Activated naive CD8-positive, alpha-beta T cell treated with anti-CD3 and anti-CD28 coated beads, Interleukin-2, amount 50 U/mL, for 24 hours (primary cell): ENCODE data around the gene KMT5B.
A peak's percentile ranks its signal among the peaks of the same experiment; 100 is the strongest.

Source experiments
- ATAC-seq: fragments of 150-1000 bp; cut with Tn5 transposase; one replicate; pipeline ENCODE4 v1.10.0; 2021
- DNase-seq: peaks from one replicate; pipeline ENCODE4 v3.0.0; 2021
- H3K27ac Mint-ChIP-seq: one replicate; pipeline ENCODE4 v1.8.0; 2021; ENCODE audit warnings: mild to moderate bottlenecking, mixed read lengths
- H3K27me3 Mint-ChIP-seq: one replicate; pipeline ENCODE4 v1.8.0; 2021; ENCODE audit warnings: mixed read lengths
- H3K36me3 Mint-ChIP-seq: one replicate; pipeline ENCODE4 v1.8.0; 2021; ENCODE audit warnings: low read depth, mixed read lengths
- H3K4me1 Mint-ChIP-seq: one replicate; pipeline ENCODE4 v1.8.0; 2021; ENCODE audit warnings: mixed read lengths
- H3K4me3 Mint-ChIP-seq: one replicate; pipeline ENCODE4 v1.8.0; 2021; ENCODE audit warnings: mild to moderate bottlenecking, moderate library complexity, mixed read lengths
- H3K9me3 Mint-ChIP-seq: one replicate; pipeline ENCODE4 v1.8.0; 2021; ENCODE audit warnings: mixed read lengths

The KMT5B gene

DNA sequence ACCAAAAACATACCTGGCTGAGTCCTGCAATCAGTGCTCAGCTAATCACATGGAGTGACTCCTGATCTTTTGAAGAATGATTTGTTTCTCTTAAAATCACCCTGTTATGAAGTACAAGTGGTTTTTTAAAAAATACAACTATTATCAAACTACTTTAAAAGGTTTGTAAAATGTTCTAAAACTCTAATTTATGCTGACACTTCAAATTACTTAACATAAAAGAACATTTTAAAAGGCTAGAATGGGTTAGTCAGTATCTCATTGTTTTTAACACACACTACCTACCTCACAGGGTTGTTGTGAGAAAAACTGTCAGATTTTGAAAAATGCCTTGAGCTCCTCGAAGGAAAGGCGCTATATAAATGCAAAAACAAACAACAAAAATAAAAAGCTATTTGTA lies 33.2 kb downstream of the KMT5B start:
- Mint-ChIP-seq H3K27ac (no peak overlapping the region), H3K9me3 (no peaks in the 10 kb centered on the region), H3K36me3 (peaks cover 11% of the 10 kb centered on the region), H3K4me1 (peaks cover 3% of the 10 kb centered on the region), H3K27me3 (no peaks in the 10 kb centered on the region), H3K4me3 (no peak overlapping the region)
- ATAC-seq: no peak
- DNase-seq: no peak

DNA sequence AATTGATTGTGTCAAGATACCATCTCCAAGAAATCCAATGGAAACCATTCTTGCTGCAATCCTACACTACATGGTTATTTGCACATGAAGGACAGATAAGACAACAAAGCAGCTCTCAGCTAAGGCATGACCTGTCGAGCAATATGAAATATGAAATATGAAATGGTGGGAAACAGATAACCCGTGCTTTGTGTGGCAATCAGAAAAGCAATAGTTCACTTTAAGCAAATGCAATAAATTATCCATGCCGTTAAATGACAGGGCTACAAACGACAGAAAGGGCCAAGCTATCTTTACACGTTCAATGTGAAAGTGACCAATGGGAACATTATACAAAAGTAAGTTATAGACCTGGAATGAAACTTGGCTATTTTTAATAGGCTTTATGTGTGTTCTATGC lies 35.2 kb downstream of the KMT5B start:
- no peaks in the 10 kb centered on the region for H3K27me3 Mint-ChIP-seq
- no peak overlapping the region for H3K27ac Mint-ChIP-seq
- H3K36me3 Mint-ChIP-seq: peaks cover 7% of the 10 kb centered on the region
- peaks cover under 1% of the 10 kb centered on the region for H3K4me1 Mint-ChIP-seq
- no peak overlapping the region for H3K4me3 Mint-ChIP-seq
- no peak for ATAC-seq
- no peaks in the 10 kb centered on the region for H3K9me3 Mint-ChIP-seq
- no peak for DNase-seq

DNA sequence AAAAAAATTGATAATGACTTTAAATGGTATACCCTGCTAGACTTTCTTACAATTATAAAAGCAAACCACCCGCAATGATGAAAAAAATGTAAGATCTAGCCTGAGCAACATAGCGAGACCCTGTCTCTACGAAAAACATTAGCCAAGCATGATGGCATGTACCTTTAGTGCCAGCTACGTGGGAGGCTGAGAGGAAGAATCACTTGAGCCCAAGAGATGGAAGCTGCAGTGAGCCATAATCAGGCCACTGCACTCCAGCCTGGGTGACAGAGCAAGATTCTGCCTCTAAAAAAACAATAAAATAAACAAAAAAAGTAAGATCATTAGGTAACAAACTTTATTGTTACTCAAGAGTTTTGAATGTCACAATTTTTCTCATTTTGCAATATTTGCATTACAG lies 39.2 kb downstream of the KMT5B start:
- Mint-ChIP-seq H3K27me3 (no peaks in the 10 kb centered on the region), H3K36me3 (peaks cover 10% of the 10 kb centered on the region), H3K9me3 (no peaks in the 10 kb centered on the region), H3K4me1 (no peaks in the 10 kb centered on the region), H3K4me3 (no peak overlapping the region), H3K27ac (no peak overlapping the region)
- ATAC-seq (no peak), DNase-seq (no peak)

DNA sequence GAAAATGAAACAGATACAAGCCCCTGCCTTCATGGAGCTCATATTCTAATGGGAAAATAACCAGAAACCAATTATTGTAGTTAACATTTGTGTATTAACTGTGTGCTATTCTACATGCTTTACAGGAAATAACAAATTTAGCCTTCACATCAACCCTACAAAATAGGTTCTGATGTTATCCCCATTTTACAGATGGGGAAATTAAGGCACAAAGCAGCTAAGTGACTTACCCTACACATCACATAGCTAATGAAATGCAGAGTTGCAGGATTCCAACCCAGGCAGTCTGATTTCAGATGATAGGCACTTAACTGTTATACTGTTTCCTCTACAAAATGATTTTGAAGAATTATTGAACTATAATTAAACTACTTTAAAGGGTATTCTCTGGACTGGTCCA lies 43.7 kb downstream of the KMT5B start:
- H3K36me3 Mint-ChIP-seq: peaks cover 14% of the 10 kb centered on the region
- ATAC-seq (no peak), DNase-seq (no peak)
- H3K27ac Mint-ChIP-seq: no peak overlapping the region
- H3K4me3 Mint-ChIP-seq: no peak overlapping the region
- H3K27me3 Mint-ChIP-seq: no peaks in the 10 kb centered on the region
- no peaks in the 10 kb centered on the region for H3K4me1 Mint-ChIP-seq
- no peaks in the 10 kb centered on the region for H3K9me3 Mint-ChIP-seq

DNA sequence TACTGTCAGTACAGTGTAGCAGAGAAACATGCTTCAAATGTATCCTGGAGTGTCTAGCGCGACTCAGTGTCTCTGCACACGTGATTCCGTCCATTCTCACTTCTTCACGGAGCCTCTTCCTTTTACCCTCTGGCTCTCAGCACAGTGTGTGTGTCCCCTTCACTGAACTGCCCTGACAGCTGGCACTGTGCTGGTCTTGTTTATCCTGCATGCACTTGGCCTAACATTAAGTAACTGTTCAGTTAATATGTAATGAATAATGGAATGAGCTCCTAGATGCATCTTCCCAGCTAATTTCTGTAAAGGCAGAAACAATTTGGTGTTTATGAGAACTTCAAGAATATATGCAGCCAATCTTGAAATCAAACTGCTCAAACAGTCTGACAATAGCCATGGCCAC lies 44.4 kb downstream of the KMT5B start:
- Mint-ChIP-seq H3K4me3 (no peak overlapping the region), H3K36me3 (peaks cover 12% of the 10 kb centered on the region), H3K9me3 (no peaks in the 10 kb centered on the region), H3K27ac (no peak overlapping the region), H3K27me3 (no peaks in the 10 kb centered on the region), H3K4me1 (no peaks in the 10 kb centered on the region)
- no peak for ATAC-seq
- no peak for DNase-seq

DNA sequence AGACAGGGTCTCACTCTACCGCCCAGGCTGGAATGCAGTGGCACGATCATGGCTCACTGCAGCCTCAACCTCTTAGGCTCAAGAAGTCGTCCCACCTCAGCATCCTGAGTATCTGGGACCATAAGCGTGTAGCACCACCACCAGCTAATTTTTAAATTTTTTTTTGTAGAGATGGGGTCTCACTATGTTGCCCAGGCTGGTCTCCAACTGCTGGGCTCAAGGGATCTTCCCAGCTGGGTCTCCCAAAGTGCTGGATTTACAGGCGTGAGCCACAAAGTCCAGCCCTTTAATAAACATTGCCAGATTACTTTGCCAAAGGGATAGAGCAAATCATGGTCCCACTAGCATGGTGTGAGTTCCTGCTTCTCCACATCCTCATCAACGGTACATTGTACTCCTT lies 45.6 kb downstream of the KMT5B start:
- H3K9me3 Mint-ChIP-seq: no peaks in the 10 kb centered on the region
- H3K4me1 Mint-ChIP-seq: no peaks in the 10 kb centered on the region
- H3K27me3 Mint-ChIP-seq: no peaks in the 10 kb centered on the region
- ATAC-seq (no peak), DNase-seq (no peak)
- no peak overlapping the region for H3K4me3 Mint-ChIP-seq
- H3K36me3 Mint-ChIP-seq: peaks cover 12% of the 10 kb centered on the region
- H3K27ac Mint-ChIP-seq: no peak overlapping the region

DNA sequence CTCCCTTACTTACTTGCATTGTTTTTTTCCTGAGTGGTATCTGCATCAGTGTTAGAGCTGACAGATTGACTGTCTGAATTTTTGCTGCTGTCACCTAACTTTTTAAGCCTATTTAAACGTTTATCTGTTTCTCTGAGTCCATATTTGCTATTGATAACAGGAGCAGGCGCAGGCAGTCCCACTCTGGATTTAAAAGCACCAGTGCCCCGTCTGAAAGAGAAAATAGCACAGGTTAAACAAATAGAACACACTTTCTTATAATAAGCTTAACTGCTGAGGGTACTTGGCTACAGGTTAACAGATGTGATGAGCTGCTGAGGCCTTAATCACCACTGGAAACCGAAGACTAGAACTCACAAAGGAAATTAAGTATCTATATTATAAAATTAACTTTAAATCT lies 46.1 kb downstream of the KMT5B start:
- H3K36me3 Mint-ChIP-seq: peaks cover 12% of the 10 kb centered on the region
- no peaks in the 10 kb centered on the region for H3K27me3 Mint-ChIP-seq
- no peaks in the 10 kb centered on the region for H3K4me1 Mint-ChIP-seq
- no peak for ATAC-seq
- no peak overlapping the region for H3K27ac Mint-ChIP-seq
- no peaks in the 10 kb centered on the region for H3K9me3 Mint-ChIP-seq
- no peak for DNase-seq
- H3K4me3 Mint-ChIP-seq: no peak overlapping the region

DNA sequence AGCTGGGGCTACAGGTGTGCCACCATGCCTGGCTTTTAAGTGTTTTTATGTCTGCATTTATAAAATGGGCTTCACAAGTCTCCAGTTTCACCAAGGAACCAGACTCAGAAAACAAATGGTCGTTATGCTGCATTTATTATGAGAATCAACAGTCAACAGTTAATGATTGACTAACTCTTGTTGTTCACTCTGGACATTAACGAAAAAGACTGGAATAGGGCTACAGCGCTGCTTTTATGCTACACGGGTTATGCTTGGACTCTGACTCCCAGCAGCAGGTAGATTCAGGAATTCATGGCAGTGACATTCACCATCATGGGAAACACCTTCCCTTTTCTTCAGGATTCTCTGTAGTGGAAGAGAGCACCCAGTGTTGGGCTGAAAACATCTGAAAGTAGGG lies 47.5 kb downstream of the KMT5B start:
- Mint-ChIP-seq H3K27ac (no peak overlapping the region), H3K9me3 (no peaks in the 10 kb centered on the region), H3K27me3 (no peaks in the 10 kb centered on the region), H3K36me3 (peaks cover 12% of the 10 kb centered on the region), H3K4me1 (no peaks in the 10 kb centered on the region), H3K4me3 (no peak overlapping the region)
- no peak for DNase-seq
- ATAC-seq: no peak

DNA sequence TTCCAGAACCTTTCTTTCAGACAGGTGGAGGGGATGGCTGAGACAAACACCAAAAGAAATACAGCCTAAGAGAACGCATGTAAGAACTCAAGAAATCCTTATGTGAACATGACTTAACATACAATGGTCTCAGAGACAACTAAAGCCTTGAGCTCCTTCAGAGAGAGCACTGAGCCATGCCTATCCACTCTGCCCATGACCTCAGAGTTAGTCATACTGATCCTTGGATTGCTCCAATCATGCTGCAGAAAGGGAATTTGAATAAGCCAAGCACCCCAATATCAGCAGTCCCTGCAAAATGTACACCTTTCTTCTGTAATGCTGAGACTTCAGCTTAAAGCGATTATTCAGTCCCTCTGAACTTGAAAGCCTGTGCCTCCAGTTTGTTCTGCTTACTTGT lies 48.7 kb downstream of the KMT5B start:
- Mint-ChIP-seq H3K27ac (no peak overlapping the region), H3K4me3 (no peak overlapping the region), H3K36me3 (peaks cover 9% of the 10 kb centered on the region), H3K9me3 (no peaks in the 10 kb centered on the region), H3K4me1 (no peaks in the 10 kb centered on the region), H3K27me3 (no peaks in the 10 kb centered on the region)
- no peak for DNase-seq
- no peak for ATAC-seq

DNA sequence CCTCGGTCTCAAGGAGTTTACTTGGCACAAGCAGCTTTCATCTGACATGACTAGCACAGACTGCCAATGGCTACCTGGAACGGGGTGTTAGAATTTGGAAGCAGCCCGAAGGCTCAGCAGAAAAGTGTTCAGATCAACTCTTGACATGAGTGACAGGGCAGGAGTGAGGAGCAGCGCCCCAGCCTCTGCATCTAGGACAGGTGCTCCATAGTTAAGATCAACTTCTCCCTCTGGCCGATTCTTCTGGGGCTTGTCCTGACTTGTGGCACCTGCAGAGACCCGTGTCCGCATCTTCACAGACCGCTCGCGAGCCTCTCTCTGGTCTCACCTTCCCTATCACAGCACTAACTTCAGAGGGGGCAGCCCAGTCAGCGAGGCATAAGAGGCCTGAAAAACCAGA lies 49.4 kb downstream of the KMT5B start:
- no peak overlapping the region for H3K27ac Mint-ChIP-seq
- ATAC-seq: no peak
- H3K4me1 Mint-ChIP-seq: no peaks in the 10 kb centered on the region
- no peaks in the 10 kb centered on the region for H3K27me3 Mint-ChIP-seq
- H3K36me3 Mint-ChIP-seq: peaks cover 7% of the 10 kb centered on the region
- DNase-seq: no peak
- no peaks in the 10 kb centered on the region for H3K9me3 Mint-ChIP-seq
- H3K4me3 Mint-ChIP-seq: no peak overlapping the region

DNA sequence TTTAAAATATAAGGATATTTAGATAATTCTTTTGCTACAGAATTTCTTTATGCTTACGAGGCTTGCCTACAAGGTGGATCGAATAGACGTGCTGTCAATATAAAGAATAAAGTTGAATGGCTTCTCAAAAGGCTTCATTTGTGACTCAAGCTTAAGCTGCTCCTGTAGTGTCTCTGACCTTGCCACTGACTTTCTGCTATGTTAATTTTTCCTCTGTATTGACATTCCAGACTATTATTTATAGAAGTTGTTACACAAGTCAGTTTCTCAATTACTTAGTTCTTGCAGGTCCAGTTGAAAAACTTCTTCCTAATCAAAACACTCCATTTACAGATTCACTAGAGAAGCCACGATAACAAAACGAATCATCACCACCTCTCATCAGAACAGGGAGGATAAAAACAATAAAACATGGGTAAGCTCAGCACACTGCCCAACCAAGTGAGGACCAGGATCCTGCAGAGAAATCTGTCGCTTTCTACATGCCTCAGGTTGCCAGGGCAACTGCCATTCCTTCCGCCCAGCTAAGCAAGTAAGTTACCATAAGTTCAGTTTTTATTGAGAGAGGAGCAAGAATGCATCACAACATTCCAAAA lies 52.9 kb downstream of the KMT5B start:
- Mint-ChIP-seq H3K9me3 (no peaks in the 10 kb centered on the region), H3K4me3 (no peak overlapping the region), H3K4me1 (no peaks in the 10 kb centered on the region), H3K27me3 (no peaks in the 10 kb centered on the region), H3K36me3 (peaks cover 3% of the 10 kb centered on the region), H3K27ac (no peak overlapping the region)
- DNase-seq: no peak
- ATAC-seq: no peak

DNA sequence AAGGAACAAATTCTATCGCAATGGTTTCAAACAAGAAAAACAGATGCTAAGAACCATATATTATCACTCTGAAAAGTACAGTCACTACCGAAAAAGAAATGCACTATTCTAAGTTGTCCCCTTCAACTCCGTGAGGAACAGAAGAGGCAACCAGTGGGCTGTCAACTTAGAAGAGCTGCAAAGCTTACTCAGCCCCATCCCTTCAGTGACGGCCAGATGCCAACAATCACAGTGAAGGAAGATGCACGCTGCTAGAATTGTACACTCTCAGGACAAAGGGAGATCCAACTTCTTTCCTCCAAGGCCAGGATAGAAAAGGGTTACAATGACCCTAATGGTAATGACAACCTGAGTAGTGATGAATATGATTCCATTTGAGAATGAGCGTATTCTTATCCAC lies 53.4 kb downstream of the KMT5B start:
- no peak overlapping the region for H3K4me3 Mint-ChIP-seq
- H3K27ac Mint-ChIP-seq: no peak overlapping the region
- no peaks in the 10 kb centered on the region for H3K4me1 Mint-ChIP-seq
- H3K27me3 Mint-ChIP-seq: no peaks in the 10 kb centered on the region
- H3K9me3 Mint-ChIP-seq: no peaks in the 10 kb centered on the region
- peaks cover 3% of the 10 kb centered on the region for H3K36me3 Mint-ChIP-seq
- no peak for ATAC-seq
- no peak for DNase-seq

DNA sequence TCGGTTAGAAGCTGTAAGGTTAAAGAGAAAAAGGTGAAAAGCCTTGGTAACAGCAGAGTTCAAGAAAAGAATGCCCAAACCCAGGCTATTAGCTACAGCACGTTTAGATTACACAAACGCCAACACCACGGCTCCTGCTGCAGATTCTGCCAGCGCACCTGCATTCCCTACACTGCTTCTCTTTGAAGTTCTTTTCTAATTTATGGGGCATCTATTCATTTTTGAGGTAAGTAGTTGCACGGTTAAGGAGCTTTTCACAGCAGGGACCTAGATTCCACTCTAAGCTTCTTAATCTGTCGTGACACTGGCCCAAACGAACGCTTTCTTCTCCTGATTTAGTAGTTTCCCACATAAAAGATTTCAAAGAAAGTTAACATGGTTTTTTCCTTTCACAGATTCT lies 53.9 kb downstream of the KMT5B start:
- H3K36me3 Mint-ChIP-seq: peaks cover 3% of the 10 kb centered on the region
- H3K4me1 Mint-ChIP-seq: no peaks in the 10 kb centered on the region
- H3K4me3 Mint-ChIP-seq: no peak overlapping the region
- H3K27ac Mint-ChIP-seq: no peak overlapping the region
- no peak for DNase-seq
- no peaks in the 10 kb centered on the region for H3K9me3 Mint-ChIP-seq
- no peaks in the 10 kb centered on the region for H3K27me3 Mint-ChIP-seq
- ATAC-seq: no peak

DNA sequence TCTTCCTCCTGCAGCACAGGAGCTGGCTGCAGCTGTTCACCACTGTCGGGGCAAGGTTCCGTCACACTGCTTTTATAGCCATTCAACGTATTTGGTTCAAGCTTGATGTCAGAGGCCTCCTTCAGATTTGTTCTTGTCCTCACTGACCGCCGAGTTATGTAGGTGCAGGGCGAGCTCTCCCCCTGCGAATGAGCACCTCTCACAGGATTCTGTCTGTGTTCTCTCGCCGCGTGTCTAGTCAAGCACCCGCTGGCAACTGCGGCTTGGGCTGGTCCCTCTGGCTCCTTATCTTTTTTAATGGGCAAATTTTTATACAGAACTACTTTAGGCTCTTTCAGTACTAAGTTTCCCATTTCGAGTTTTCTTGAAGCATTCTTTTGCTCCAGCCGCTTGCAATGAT lies 54.5 kb downstream of the KMT5B start:
- no peak for ATAC-seq
- Mint-ChIP-seq H3K27ac (no peak overlapping the region), H3K4me1 (no peaks in the 10 kb centered on the region), H3K27me3 (no peaks in the 10 kb centered on the region), H3K9me3 (no peaks in the 10 kb centered on the region), H3K4me3 (no peak overlapping the region), H3K36me3 (peaks cover 3% of the 10 kb centered on the region)
- no peak for DNase-seq

DNA sequence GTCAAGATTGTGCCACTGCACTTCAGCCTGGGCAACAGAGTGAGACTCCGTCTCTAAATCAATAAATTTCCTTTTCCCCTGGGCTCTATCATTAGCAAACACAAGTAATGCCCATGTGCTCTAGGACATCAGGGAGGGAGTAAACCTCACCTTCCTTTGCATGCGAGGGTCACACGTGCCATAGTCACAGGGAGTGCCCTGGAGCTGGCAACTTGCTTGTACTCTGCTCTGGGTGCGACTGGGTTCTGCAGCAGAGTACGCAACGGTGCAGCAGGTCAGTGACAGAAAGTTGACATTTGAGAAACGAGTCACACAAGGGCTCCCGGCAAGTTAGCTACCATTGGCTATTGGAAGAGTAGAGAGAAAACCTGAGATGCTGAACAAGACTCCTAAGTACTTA lies 59.4 kb downstream of the KMT5B start:
- Mint-ChIP-seq H3K4me1 (no peaks in the 10 kb centered on the region), H3K27me3 (no peaks in the 10 kb centered on the region), H3K36me3 (peaks cover 3% of the 10 kb centered on the region), H3K27ac (no peak overlapping the region), H3K4me3 (no peak overlapping the region), H3K9me3 (no peaks in the 10 kb centered on the region)
- DNase-seq: no peak
- peak; percentile 52 for ATAC-seq

DNA sequence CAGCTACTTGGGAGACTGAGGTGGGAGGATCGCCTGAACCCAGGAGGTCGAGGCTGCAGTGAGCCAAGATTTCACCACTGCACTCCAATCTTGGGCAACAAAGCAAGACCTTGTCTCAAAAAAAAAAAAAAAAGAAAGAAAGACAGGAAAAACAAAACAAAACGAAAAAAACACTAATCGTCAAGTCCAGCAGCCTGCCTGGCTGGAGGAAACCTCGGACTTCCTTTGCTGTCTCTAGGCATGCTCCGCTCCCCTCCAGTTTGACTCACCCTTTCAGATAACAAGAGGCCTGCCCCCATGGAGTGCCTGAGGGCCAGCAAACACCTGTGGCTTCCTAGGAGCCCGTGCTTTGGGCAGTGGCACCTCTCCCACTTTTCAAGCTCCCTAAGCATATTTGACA lies 63.1 kb downstream of the KMT5B start:
- no peaks in the 10 kb centered on the region for H3K36me3 Mint-ChIP-seq
- H3K4me1 Mint-ChIP-seq: no peaks in the 10 kb centered on the region
- no peaks in the 10 kb centered on the region for H3K27me3 Mint-ChIP-seq
- H3K9me3 Mint-ChIP-seq: no peaks in the 10 kb centered on the region
- ATAC-seq: no peak
- no peak overlapping the region for H3K4me3 Mint-ChIP-seq
- no peak overlapping the region for H3K27ac Mint-ChIP-seq
- DNase-seq: no peak
